K562 (cell line): ENCODE results near the gene PRF1. TPM values are rescaled to one million over a fixed set of nuclear protein-coding genes. Genes with fewer than 3 reads are reported as not detected.

Experiments used
- ATAC-seq: fragments of 200-7000 bp; cut with Tn5 transposase; 3 replicates; pipeline ENCODE4 v1.9.1; 2020; ENCODE audit warnings: moderate library complexity
- BruUV-seq: library from RNA; stranded (reverse); fragments of 400-500 nt; replicated peaks from 2 replicates; lab custom pipeline; 2021; lab: Mats Ljungman, UMichigan
- CTCF ChIA-PET: fragments of 300-600 bp; formaldehyde crosslinking; extraction: SDS; loops from one replicate; lab custom pipeline; 2021; ENCODE audit warnings: low intra/inter-chr PET ratio; lab: Yijun Ruan, JAX
- POLR2A ChIA-PET: fragments of 300-600, 350-650 bp; sonication (Branson Sonifier 250); formaldehyde crosslinking; extraction: SDS; loops from one replicate; lab custom pipeline; 2021; ENCODE audit warnings: antibody characterized with exemption, inconsistent platforms; lab: Yijun Ruan, JAX
- DNase-seq, 4 experiments: peaks; one replicate each; pipeline versions ENCODE4 v3.0.0 to v3.0.0-alpha.2; 2011 to 2018; ENCODE audit warnings: low spot score in 3 of 4, mixed read lengths in 3 of 4; ENCODE audit errors: extremely low read depth in 1 of 4
- FAIRE-seq: peaks from 2 replicates; lab custom pipeline; 2011; peaks lifted over from hg19 to GRCh38; lab: Jason Lieb, UNC
- H2AFZ ChIP-seq: 2 replicates; pipeline ENCODE4 v1.6.0; 2011; ENCODE audit warnings: low read depth, low read length, control low read depth, inconsistent platforms
- H3K27ac ChIP-seq: fragments of 200-600 bp; 3 replicates; pipeline ENCODE4 v1.8.0; 2011; ENCODE audit warnings: low read depth, mild to moderate bottlenecking, control low read depth, inconsistent platforms, low read length, moderate library complexity, mixed read lengths; ENCODE audit errors: extremely low read depth
- H3K27me3 ChIP-seq, 2 experiments: fragments of 300-600 bp in 1 of 2; 2 replicates in 1 of 2; 3 replicates in 1 of 2; pipeline versions ENCODE4 v1.6.0 to v1.8.0; 2011; ENCODE audit warnings: inconsistent platforms in 2 of 2, low read length in 2 of 2, mild to moderate bottlenecking in 1 of 2, mixed read lengths in 1 of 2, moderate library complexity in 1 of 2; ENCODE audit not compliant: control insufficient read depth in 2 of 2, insufficient read depth in 2 of 2
- H3K36me3 ChIP-seq: fragments of 300-600 bp; 3 replicates; pipeline ENCODE4 v1.8.0; 2011; ENCODE audit warnings: mild to moderate bottlenecking, low read length, inconsistent platforms; ENCODE audit not compliant: control insufficient read depth, insufficient read depth
- H3K4me1 ChIP-seq, 2 experiments: fragments of 200-600 bp in 1 of 2; replicated peaks in 1 of 2; 2 replicates in 1 of 2; 3 replicates in 1 of 2; pipeline versions ENCODE4 v1.5.1 to v1.8.0; 2011; ENCODE audit warnings: inconsistent platforms in 2 of 2, low read length in 2 of 2, mild to moderate bottlenecking in 1 of 2, mixed read lengths in 1 of 2, moderate library complexity in 1 of 2; ENCODE audit not compliant: control insufficient read depth in 2 of 2, insufficient read depth in 2 of 2
- H3K4me2 ChIP-seq: 2 replicates; pipeline ENCODE4 v1.6.1; 2011; ENCODE audit warnings: low read length, control low read depth, inconsistent platforms, mixed read lengths; ENCODE audit not compliant: insufficient read depth
- H3K4me3 ChIP-seq: fragments of 200-600 bp; sonication (generic), shearing (Covaris generic); 2 replicates; pipeline ENCODE4 v1.5.1; 2016; ENCODE audit warnings: control low read depth, inconsistent platforms
- H3K79me2 ChIP-seq: fragments of 200-600 bp; 3 replicates; pipeline ENCODE4 v1.8.0; 2011; ENCODE audit warnings: low read length, inconsistent platforms; ENCODE audit not compliant: control insufficient read depth, insufficient read depth
- H3K9ac ChIP-seq, 2 experiments: 2 replicates each; pipeline versions ENCODE4 v1.6.0 to v1.6.1; 2011; ENCODE audit warnings: low read depth in 2 of 2, low read length in 2 of 2, control low read depth in 1 of 2, inconsistent platforms in 1 of 2, mild to moderate bottlenecking in 1 of 2, mixed read lengths in 1 of 2; ENCODE audit not compliant: insufficient read depth in 1 of 2
- H3K9me1 ChIP-seq: one replicate; pipeline ENCODE4 v1.6.0; 2011; ENCODE audit warnings: inconsistent platforms, mild to moderate bottlenecking, low read length, moderate library complexity; ENCODE audit not compliant: control insufficient read depth, insufficient read depth
- H3K9me3 ChIP-seq: replicated peaks from 2 replicates; pipeline ENCODE4 v1.5.1; 2011; ENCODE audit warnings: low read depth, low read length, inconsistent platforms; ENCODE audit not compliant: control insufficient read depth, insufficient read depth
- H4K20me1 ChIP-seq: replicated peaks from 2 replicates; pipeline ENCODE4 v1.6.1; 2011; ENCODE audit warnings: low read length, inconsistent platforms, mixed read lengths; ENCODE audit not compliant: control insufficient read depth, insufficient read depth
- CC2D1A ChIP-seq: fragments of 450-650 bp; IDR thresholded peaks from 2 replicates; pipeline ENCODE4 v1.6.1; 2017; ENCODE audit warnings: mild to moderate bottlenecking
- ESRRA ChIP-seq: fragments of 450-650 bp; IDR thresholded peaks from 2 replicates; pipeline ENCODE4 v1.6.1; 2014; ENCODE audit warnings: low read depth, mild to moderate bottlenecking, moderate library complexity, borderline replicate concordance
- KLF16 ChIP-seq: IDR thresholded peaks from 2 replicates; pipeline ENCODE4 v1.6.1; 2016; ENCODE audit warnings: antibody characterized with exemption
- LCOR ChIP-seq: sonication (generic); formaldehyde crosslinking; IDR thresholded peaks from 2 replicates; pipeline ENCODE4 v1.8.0; 2022; ENCODE audit warnings: mild to moderate bottlenecking, missing genetic modification reagents
- NCOA4 ChIP-seq: fragments of 450-650 bp; IDR thresholded peaks from 2 replicates; pipeline ENCODE4 v1.6.1; 2018; ENCODE audit warnings: mild to moderate bottlenecking; ENCODE audit not compliant: partially characterized antibody
- NR2C2 ChIP-seq, 2 experiments: fragments of 200-800 bp in 1 of 2; sonication (Bioruptor generic) in 1 of 2; sonication (generic) in 1 of 2; formaldehyde crosslinking in 1 of 2; IDR thresholded peaks; 2 replicates each; pipeline versions ENCODE4 v1.6.1 to v1.8.0; 2016 to 2022; ENCODE audit warnings: mild to moderate bottlenecking in 1 of 2, missing compliant biosample characterization in 1 of 2, missing genetic modification characterization in 1 of 2, missing genetic modification reagents in 1 of 2
- RUNX1 ChIP-seq: sonication (generic); IDR thresholded peaks from 2 replicates; pipeline ENCODE4 v1.6.1; 2016; ENCODE audit warnings: antibody characterized with exemption, low read depth
- ZBTB33 ChIP-seq: sonication (generic); formaldehyde crosslinking; IDR thresholded peaks from 2 replicates; pipeline ENCODE4 v1.8.1; 2023; ENCODE audit warnings: mild to moderate bottlenecking, missing genetic modification reagents
- ZNF699 ChIP-seq: fragments of 250-450 bp; sonication (Bioruptor Pico); IDR thresholded peaks from 2 replicates; pipeline ENCODE4 v1.8.0; 2021; ENCODE audit warnings: mild to moderate bottlenecking, moderate library complexity; ENCODE audit not compliant: insufficient replicate concordance
- WGBS: fragments of 100-300 bp; shearing (Covaris generic); methylation state at CpG from one replicate; pipeline ENCODE4 v1.1.6; 2016; ENCODE audit warnings: low coverage, mixed read lengths; ENCODE audit not compliant: insufficient coverage; ENCODE audit errors: missing lambda C conversion rate; 5-methylcytosine and 5-hydroxymethylcytosine counted together
- in situ Hi-C: fragments of 300-500 bp; cut with MboI; formaldehyde crosslinking; loops from 4 replicates; pipeline ENCODE4 v1.15.0; 2018; ENCODE audit warnings: inconsistent platforms, mixed read lengths
- intact Hi-C: fragments of 100-400 bp; cut with micrococcal nuclease; formaldehyde crosslinking; loops from 2 replicates; pipeline ENCODE4 v1.14.2; 2022
- polyA plus RNA-seq, 8 experiments: library from polyadenylated mRNA; depleted of rRNA in 4 of 8; stranded (reverse) in 5 of 8; unstranded in 3 of 8; fragments of >200 nt; fragmentation: Nextera tagmentation in 2 of 8; fragmentation: Illumina TruSeq in 1 of 8; extraction: Ambion mirVana in 2 of 8; extraction: Trizol in 1 of 8; gene quantifications; 2 replicates each; pipeline versions ENCODE4 v1.2.1 to v1.2.3, GENCODE V29; 2011 to 2014; ENCODE audit warnings: inconsistent platforms in 1 of 8, missing spikeins in 1 of 8
- total RNA-seq, 7 experiments: library from RNA; depleted of rRNA in 6 of 7; stranded (reverse); fragments of >200 nt in 6 of 7; fragmentation: Illumina TruSeq in 2 of 7; extraction: Trizol in 2 of 7; gene quantifications; 2 replicates each; pipeline versions ENCODE4 v1.2.1 to v1.2.3, GENCODE V29; 2011 to 2021; ENCODE audit warnings: low replicate concordance in 1 of 7
- TF ChIP-seq, protein P1 (sequence below): sonication (generic); formaldehyde crosslinking; IDR thresholded peaks from 2 replicates; pipeline ENCODE4 v1.4.0; 2020; ENCODE audit warnings: mild to moderate bottlenecking, missing genetic modification reagents
- TF ChIP-seq, protein P2 (sequence below): fragments of 450-650 bp; IDR thresholded peaks from 2 replicates; pipeline ENCODE4 v1.6.1; 2016
- TF ChIP-seq, protein P3 (sequence below): fragments of 250-450 bp; sonication (Bioruptor Pico); IDR thresholded peaks from 2 replicates; pipeline ENCODE4 v1.5.0; 2021; ENCODE audit warnings: mild to moderate bottlenecking, moderate library complexity
- TF ChIP-seq, protein P4 (sequence below): fragments of 450-650 bp; formaldehyde crosslinking; IDR thresholded peaks from 2 replicates; pipeline ENCODE4 v1.4.0; 2020; ENCODE audit warnings: mild to moderate bottlenecking

The PRF1 gene
- total and polyA plus RNA-seq, 9 of the 15 experiments (the other 6 are each of a cell fraction or from before 2014, with no cell fraction given) = 3.8 to 8.6 (median 6.3) TPM

- in situ Hi-C loops (no loop called here), intact Hi-C loops (loop anchor here (5.0 kb wide), 3 partner anchors 38 to 202 kb away; partner anchors contain the start of gene SGPL1)
- Histone ChIP-seq H4K20me1 (no peaks in the 10 kb centered on the region), H3K4me2 (no peak overlapping the region), H3K27me3 (no peaks in the 10 kb centered on the region), H3K36me3 (no peaks in the 10 kb centered on the region), H3K9me3 (peaks cover 5% of the 10 kb centered on the region), H3K4me1 (peaks cover 0 to 24% of the 10 kb centered on the region in 2 experiments; a peak in 4 of 5 replicates), H3K4me3 (no peak overlapping the region), H3K27ac (no peak overlapping the region), H3K79me2 (no peaks in the 10 kb centered on the region), H2AFZ (no peak overlapping the region), H3K9ac (no peak overlapping the region), H3K9me1 (no peaks in the 10 kb centered on the region)
- DNase-seq (no peak), ATAC-seq (no peak), FAIRE-seq (no peak)
- POLR2A ChIA-PET = interaction anchor here (0.7 kb wide), 1 partner anchor 139 kb away, joined by 3 read pairs; no protein-coding TSS in a partner anchor
- BruUV-seq = no TSS peak
- WGBS = 84% methylated on average over 2 of the region's 2 CpGs
- CTCF ChIA-PET = no interaction called here
- no peak for TF ChIP-seq CC2D1A
- TF ChIP-seq, protein P1, sequence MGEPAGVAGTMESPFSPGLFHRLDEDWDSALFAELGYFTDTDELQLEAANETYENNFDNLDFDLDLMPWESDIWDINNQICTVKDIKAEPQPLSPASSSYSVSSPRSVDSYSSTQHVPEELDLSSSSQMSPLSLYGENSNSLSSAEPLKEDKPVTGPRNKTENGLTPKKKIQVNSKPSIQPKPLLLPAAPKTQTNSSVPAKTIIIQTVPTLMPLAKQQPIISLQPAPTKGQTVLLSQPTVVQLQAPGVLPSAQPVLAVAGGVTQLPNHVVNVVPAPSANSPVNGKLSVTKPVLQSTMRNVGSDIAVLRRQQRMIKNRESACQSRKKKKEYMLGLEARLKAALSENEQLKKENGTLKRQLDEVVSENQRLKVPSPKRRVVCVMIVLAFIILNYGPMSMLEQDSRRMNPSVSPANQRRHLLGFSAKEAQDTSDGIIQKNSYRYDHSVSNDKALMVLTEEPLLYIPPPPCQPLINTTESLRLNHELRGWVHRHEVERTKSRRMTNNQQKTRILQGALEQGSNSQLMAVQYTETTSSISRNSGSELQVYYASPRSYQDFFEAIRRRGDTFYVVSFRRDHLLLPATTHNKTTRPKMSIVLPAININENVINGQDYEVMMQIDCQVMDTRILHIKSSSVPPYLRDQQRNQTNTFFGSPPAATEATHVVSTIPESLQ (CRISPR knock-in tag) = no peak
- no peak for TF ChIP-seq ZBTB33 (CRISPR knock-in tag)
- TF ChIP-seq ZNF699 = no peak
- no peak for TF ChIP-seq NCOA4
- TF ChIP-seq, protein P2, sequence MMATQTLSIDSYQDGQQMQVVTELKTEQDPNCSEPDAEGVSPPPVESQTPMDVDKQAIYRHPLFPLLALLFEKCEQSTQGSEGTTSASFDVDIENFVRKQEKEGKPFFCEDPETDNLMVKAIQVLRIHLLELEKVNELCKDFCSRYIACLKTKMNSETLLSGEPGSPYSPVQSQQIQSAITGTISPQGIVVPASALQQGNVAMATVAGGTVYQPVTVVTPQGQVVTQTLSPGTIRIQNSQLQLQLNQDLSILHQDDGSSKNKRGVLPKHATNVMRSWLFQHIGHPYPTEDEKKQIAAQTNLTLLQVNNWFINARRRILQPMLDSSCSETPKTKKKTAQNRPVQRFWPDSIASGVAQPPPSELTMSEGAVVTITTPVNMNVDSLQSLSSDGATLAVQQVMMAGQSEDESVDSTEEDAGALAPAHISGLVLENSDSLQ = no peak
- no peak for TF ChIP-seq ESRRA
- TF ChIP-seq, protein P3, sequence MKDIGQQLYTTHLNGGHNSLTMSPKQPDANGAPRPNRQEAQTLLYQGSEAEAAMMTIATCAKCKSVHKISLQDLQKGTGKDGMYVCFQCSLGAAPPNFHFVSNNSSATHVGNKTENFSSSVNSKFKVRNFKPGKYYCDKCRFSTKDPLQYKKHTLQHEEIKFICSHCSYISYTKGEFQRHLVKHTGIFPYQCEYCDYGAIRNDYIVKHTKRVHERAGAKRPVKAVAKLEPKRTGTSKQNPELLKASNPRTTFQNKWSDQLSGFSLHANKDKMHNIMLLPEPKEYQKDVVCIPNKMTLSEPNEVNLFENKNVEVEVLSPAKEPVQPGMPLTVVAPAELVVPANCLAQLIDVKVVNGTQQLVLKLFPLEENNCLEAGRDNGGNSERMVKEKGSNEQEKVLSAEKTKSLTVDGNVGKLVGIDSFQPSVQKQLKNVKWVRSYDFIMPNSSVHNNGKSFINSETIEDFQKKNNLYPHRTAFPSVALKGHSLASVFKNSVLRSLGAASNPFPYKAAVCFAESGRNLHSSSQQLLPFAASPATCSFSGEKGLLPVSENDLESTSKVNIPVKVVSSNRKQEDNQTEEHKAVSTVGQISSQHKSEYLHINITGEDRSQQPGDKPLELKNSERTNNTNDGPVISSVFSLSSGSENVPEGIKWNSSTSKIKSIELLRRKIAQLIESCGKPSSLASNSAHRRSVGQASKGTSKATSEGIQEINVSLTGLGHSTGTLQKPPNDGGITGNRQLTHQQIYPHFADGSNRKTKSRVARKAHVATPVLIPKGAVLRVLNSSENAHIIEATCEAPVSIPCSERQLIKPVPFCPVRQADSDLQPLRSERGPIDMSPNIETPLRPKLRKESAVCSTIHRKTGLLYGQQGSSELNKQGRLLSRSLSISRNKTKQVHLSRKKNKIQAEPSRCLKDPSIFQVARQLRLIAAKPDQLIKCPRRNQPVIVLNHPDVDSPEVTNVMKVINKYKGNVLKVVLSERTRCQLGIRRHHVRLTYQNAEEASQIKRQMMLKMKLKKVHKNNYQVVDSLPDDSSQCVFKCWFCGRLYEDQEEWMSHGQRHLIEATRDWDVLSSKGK = no peak
- TF ChIP-seq LCOR (CRISPR knock-in tag) = no peak
- TF ChIP-seq NR2C2 (CRISPR knock-in tag; IDR thresholded peaks at IDR 0.05) = no peak
- no peak for TF ChIP-seq NR2C2 (tag; IDR thresholded peaks at IDR 0.05)
- TF ChIP-seq KLF16 = no peak
- TF ChIP-seq RUNX1 = no peak
- TF ChIP-seq, protein P4, sequence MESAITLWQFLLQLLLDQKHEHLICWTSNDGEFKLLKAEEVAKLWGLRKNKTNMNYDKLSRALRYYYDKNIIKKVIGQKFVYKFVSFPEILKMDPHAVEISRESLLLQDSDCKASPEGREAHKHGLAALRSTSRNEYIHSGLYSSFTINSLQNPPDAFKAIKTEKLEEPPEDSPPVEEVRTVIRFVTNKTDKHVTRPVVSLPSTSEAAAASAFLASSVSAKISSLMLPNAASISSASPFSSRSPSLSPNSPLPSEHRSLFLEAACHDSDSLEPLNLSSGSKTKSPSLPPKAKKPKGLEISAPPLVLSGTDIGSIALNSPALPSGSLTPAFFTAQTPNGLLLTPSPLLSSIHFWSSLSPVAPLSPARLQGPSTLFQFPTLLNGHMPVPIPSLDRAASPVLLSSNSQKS (CRISPR knock-in tag) = no peak
Observed at GRCh38 chr10:70615211-70615610, 12.7 kb upstream of the PRF1 start.
